AG10803 (cell line): ENCODE data around the gene GRM1.

Source experiments
- DNase-seq: peaks from one replicate; pipeline ENCODE4 v3.0.0; 2010; ENCODE audit warnings: low read depth
- H3K4me3 ChIP-seq: 2 replicates; pipeline ENCODE4 v1.5.1; 2011; ENCODE audit warnings: mild to moderate bottlenecking, low read length, control low read depth
- TF ChIP-seq, protein P1 (sequence below): conservative IDR thresholded peaks from 2 replicates; pipeline ENCODE4 v1.5.1; 2011; ENCODE audit warnings: mild to moderate bottlenecking, low read length, control low read depth, inconsistent platforms

The GRM1 gene

DNA sequence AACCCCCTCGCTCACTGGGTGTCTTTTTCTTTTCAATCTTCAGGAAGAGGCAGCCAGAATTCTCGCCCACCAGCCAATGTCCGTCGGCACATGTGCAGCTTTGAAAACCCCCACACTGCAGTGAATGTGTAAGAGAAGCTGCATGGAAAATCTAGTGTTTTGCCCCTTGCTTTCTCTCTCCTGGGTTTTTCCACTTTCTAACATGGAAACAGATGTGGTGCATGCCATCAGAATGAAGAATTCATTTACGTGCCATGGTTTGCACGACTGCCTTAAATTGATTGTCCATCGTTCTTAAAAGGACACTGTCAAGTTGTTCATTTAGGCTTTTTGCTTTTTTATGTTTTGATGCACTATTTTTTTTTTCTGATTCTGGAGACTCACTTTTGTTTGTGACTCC is 397.7 kb downstream of the GRM1 start:
- H3K4me3 ChIP-seq = peak overlapping the region; percentile 7; the same call in 1 of the 2 replicates
- peak; percentile 12 for DNase-seq
- TF ChIP-seq, protein P1, sequence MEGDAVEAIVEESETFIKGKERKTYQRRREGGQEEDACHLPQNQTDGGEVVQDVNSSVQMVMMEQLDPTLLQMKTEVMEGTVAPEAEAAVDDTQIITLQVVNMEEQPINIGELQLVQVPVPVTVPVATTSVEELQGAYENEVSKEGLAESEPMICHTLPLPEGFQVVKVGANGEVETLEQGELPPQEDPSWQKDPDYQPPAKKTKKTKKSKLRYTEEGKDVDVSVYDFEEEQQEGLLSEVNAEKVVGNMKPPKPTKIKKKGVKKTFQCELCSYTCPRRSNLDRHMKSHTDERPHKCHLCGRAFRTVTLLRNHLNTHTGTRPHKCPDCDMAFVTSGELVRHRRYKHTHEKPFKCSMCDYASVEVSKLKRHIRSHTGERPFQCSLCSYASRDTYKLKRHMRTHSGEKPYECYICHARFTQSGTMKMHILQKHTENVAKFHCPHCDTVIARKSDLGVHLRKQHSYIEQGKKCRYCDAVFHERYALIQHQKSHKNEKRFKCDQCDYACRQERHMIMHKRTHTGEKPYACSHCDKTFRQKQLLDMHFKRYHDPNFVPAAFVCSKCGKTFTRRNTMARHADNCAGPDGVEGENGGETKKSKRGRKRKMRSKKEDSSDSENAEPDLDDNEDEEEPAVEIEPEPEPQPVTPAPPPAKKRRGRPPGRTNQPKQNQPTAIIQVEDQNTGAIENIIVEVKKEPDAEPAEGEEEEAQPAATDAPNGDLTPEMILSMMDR = no peak

DNA sequence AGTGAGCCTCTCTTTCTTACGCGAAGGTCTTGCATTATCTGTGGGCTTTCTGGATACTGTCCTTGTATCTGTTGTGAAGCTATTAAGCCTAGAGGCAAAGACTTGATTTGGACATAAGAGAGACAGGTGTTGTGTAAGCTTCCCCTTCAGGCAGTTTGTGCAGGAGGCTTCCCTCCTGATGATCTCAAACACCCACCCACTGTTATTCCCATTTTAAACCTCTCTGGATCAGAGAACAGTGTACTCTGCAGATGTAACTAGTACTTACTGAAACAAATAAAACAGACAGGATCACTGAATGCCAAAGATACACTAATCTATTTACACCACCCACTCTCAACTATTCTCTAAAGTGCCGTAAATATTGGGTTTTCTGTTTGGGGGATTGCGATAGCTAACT is 401.0 kb downstream of the GRM1 start:
- no peak overlapping the region for H3K4me3 ChIP-seq
- DNase-seq = no peak
- TF ChIP-seq, protein P1 = no peak

DNA sequence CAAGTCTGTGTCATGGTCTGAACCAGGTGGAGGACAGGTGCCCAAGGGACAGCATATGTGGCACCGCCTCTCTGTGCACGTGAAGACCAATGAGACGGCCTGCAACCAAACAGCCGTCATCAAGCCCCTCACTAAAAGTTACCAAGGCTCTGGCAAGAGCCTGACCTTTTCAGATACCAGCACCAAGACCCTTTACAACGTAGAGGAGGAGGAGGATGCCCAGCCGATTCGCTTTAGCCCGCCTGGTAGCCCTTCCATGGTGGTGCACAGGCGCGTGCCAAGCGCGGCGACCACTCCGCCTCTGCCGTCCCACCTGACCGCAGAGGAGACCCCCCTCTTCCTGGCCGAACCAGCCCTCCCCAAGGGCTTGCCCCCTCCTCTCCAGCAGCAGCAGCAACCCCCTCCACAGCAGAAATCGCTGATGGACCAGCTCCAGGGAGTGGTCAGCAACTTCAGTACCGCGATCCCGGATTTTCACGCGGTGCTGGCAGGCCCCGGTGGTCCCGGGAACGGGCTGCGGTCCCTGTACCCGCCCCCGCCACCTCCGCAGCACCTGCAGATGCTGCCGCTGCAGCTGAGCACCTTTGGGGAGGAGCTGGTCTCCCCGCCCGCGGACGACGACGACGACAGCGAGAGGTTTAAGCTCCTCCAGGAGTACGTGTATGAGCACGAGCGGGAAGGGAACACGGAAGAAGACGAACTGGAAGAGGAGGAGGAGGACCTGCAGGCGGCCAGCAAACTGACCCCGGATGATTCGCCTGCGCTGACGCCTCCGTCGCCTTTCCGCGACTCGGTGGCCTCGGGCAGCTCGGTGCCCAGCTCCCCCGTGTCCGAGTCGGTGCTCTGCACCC is 405.2 kb downstream of the GRM1 start:
- peak; percentile 6 for DNase-seq
- TF ChIP-seq, protein P1 = no peak
- peak overlapping the region; percentile 50 for H3K4me3 ChIP-seq

DNA sequence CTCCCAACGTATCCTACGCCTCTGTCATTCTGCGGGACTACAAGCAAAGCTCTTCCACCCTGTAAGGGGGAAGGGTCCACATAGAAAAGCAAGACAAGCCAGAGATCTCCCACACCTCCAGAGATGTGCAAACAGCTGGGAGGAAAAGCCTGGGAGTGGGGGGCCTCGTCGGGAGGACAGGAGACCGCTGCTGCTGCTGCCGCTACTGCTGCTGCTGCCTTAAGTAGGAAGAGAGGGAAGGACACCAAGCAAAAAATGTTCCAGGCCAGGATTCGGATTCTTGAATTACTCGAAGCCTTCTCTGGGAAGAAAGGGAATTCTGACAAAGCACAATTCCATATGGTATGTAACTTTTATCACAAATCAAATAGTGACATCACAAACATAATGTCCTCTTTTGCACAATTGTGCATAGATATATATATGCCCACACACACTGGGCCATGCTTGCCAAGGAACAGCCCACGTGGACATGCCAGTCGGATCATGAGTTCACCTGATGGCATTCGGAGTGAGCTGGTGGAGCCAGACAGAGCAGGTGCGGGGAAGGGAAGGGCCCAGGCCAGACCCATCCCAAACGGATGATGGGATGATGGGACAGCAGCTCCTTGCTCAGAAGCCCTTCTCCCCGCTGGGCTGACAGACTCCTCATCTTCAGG is 406.0 kb downstream of the GRM1 start:
- H3K4me3 ChIP-seq = peak overlapping the region; percentile 50
- TF ChIP-seq, protein P1 = no peak
- no peak for DNase-seq

DNA sequence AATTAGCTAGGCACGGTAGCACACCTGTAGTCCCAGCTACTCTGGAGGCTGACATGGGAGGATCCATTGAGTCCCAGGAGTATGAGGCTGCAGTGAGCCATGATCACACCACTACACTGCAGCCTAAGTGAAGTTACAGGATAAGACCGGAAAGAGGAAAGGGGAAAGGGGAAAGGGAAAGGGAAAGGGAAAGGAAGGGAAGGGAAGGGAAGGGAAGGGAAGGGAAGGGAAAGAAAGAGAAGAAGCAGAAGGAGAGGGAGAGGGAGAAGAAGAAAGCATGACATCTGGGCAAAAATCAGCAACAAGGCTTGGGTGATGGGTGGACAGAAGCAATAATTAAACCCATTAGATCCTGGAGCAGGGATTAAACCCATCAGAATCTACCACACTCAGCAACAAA is 413.0 kb downstream of the GRM1 start:
- TF ChIP-seq, protein P1 = no peak
- no peak for DNase-seq
- H3K4me3 ChIP-seq = no peak overlapping the region

DNA sequence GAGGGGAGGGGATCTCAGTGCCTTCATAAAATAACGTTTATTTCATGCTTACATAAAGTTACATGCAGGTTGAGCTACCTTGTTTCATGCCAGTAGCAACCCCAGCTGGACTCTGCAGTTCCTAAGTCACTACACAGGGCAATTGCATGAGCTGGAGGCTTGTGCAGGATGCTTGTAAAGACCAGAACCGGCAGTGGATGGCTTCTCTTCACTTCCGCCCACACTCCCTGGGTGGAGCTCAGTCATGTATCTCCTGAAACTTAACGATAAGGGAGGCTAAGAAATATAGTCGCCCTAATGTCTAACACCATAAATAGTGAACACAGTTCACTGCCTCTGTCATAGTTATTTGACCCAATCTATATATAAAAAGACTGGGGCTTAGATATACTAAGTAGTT is 415.3 kb downstream of the GRM1 start:
- TF ChIP-seq, protein P1 = no peak
- DNase-seq = no peak
- no peak overlapping the region for H3K4me3 ChIP-seq

DNA sequence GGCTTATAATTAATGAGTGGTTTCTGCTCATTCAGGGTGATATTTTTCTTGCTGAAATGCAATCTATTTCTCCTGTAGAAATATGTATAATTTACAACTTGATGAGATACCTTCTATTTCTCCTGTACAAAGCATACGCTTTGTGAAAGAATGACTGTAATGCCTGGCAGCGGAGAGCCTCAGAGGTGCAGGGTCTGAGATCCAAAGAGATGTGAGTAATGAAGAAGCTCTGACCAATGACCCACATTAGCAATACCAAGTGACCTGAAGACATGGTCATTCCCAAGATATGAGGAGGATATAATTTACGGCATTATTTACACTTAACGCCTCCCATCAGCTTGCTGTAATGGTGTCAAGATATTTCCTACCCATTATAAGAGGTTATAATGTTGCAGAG is 416.4 kb downstream of the GRM1 start:
- no peak for DNase-seq
- TF ChIP-seq, protein P1 = no peak

More for the DNA sequence above, 416.4 kb downstream of the GRM1 start:
- H3K4me3 ChIP-seq = no peak overlapping the region
